ENCODE measurements around the gene BAIAP2L2. TPM values are rescaled to one million over a fixed set of nuclear protein-coding genes. Genes with fewer than 3 reads are reported as not detected.

The BAIAP2L2 gene
- total RNA-seq, 1 experiment from 2014 or later = 0.06 TPM

DNA sequence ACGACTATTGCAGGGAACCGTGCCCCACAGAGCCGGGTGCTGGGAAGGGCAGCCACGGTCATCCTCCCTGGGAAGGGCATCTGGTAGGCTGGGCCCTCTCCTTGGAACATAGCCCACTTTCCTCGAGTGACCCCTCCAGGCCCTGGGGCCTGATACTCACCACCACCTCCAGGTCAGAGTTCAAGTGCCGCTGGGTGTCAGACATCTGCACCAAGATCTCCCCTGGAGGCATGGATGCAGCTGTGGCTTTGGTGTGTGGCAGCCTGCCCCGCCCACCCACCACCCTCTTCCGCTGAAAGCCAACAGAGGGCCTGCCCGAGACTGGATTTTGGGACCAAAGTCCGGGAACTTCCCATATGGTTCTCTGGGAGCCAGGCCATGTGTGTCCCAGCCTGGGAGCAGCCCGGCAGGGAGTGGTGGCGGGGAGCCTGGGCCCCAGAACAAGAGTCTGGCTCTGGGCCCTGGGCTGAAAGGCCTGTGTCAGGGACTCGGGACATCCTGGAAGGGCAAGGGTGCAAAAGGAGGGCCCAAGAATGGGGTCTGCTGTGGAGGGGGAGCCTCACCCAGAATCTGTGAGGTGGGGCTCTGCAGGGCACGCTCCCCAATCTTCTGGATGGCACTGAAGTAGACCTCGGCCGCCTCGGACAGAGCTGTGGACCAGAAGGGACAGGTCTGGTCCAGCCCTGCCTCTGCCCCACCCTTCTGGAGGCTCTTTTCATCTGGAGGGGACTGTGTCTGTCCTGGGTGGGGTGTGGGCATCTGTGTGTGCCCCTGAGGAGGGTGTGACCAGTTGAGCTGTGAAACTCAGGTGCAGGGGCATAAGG is 2.6 kb downstream of the BAIAP2L2 start:
- DNase-seq (ENCODE audit: low read depth) = peak; percentile 11

DNA sequence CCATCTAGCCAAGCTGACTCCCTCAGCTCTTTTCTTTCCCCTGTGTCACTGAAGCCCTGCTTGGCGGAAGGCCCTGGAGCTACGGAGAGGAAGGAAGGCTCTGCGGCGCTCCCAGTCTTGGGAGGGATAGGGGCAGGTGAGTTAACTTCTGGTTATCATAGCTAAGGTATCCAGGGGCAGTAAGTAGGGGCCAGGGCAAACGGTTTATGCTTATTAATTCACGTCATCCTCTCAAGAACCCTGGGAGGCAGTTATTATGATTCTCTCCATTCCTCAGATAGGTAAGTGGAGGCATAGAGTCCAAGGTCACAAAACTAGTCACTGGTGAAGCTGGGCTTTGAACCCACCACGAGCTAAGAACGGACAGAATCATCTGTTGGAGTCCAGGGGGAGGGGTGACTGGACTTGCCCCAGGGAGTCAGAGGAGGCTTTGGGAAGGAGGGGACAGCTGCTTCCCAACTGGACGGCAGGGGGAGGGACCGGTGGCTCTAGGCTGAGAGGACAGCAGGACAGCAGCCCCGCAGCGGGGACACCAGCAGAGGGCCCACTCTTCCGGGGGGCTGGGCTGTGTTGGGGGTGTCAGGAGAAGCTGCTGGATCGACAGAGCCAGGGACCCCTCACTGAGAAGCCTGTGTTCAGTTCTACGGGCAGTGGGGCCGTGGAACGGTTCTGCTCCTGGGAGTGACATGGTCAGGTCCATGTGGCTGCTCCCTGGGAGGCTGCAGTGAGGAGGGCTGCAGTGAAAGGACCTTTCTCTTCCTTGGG is 3.5 kb downstream of the BAIAP2L2 start:
- DNase-seq (ENCODE audit: low read depth) = no peak

GRCh38 chr22:38104084-38104483 is 6.4 kb downstream of the BAIAP2L2 start:
- DNase-seq (ENCODE audit: low read depth) = no peak

DNA sequence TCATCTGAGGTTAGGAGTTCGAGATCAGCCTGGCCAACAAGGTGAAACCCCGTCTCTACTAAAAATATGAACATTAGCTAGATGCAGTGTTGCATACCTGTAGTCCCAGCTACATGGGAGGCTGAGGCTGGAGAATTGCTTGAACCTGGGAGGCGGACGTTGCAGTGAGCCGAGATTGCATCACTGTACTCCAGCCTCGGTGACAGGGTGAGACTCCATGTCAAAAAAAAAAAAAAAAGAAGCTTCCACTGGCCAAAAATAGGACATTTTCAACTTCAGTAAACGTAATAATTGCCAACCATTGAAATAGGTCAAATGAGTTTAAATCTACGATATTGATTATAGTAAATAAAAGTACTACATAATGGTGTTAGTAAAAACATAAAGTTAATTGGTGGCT is 6.8 kb downstream of the BAIAP2L2 start:
- DNase-seq (ENCODE audit: low read depth) = no peak

DNA sequence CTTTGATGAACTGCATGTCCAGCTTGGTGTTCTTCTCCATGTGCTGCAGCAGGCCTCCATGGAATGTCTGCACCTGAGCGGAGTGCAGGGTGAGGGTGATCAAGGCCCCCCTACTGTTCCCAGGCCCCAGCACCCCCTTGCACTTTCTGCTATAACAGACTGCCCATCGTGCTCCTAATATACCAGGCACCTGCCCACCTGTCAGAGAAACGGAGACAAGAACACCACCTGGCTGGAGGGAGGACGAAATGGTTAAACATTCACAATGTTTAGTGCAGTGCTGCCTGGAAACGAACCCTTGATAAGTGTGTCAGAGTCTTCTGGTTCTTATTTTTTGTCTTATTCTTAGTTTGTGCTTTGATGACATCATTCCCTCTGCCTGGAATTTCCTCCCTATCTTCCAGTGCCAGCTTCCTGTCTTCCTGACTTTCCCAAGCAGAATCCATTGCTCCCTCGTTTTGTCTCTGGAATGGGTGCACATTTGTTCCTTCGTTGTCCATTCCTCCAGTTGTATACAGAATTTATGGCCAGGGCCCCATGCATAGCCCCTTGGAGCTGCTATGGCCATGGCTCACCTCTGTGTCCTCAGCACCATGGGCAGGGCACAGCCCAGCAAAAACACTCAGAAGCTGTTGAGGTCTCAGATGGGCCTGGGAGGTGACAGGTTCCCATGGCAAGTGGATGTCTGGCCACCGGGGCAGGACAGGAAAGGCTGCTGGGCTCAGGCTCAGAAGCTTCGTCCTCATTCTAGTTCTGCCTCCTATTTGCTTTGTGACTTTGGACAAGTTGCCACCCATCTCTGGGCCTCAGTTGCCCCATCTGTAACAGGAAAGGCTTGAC is 11.9 kb downstream of the BAIAP2L2 start:
- no peak for DNase-seq (ENCODE audit: low read depth)

DNA sequence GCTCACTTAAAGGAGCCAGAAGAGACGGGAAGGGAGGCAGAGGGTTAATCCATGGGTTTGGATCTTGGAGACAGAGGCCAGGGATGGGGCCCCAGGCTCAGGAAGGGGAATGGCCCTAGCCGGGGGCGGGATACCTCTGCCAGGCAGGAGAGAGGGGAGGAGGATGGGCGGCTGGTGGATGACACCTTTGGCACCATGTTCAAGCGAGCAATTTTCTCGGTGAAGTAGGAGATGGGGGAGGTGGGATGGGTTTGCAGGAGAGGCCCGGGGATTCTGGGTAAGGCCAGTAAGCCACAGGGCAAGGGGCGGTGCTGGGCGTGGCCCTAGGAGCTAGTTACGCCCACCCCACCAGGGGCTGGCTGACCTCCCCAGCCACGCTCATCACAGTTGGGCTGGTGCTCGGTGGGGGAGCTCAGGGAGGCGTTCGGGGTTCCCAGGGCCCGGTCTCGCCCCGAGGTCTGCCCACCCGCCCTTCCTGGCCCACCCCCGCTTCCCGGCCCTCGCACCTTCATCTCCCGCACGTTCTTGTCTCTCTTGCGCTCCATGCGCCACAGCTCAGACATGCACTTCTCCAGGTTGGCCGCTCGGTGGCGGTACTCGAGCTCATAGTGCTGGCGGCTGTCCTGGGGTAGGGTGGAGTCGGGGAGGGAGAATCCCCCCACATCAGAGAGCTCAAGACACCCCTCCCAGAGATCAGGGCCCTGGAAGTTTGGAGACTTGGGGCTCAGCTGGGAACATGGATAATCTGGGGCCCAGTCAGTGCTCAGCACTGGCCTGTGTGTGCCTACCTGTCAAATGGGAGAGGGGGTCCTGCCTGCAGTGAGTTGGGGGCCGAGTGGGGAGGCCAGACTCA is 12.7 kb downstream of the BAIAP2L2 start:
- DNase-seq (ENCODE audit: low read depth) = no peak

DNA sequence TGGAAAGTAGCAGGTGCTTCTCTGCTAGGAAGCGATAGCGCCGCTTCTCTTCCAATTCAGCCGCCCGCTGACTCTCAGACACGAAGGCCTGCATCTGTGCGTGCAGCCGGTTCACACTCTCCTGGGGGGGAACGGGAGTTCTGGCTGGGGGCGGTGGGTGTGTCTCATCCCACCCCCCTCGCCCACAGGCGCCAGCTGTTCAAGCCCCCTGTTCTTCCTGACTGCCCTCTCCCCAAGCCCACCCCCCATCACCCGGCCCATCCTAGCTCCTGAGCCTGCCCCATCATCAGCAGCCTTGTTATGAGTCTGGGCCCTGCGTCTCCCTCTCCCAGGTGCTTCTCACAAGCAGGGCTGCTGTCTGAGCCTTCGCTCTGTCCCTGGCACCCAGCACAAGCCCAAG is 13.4 kb downstream of the BAIAP2L2 start:
- no peak for DNase-seq (ENCODE audit: low read depth)

- DNase-seq (ENCODE audit: low read depth) = no peak
Observed at GRCh38 chr22:38089474-38089851, 21.0 kb downstream of the BAIAP2L2 start.

- DNase-seq (ENCODE audit: low read depth) = no peak
Observed at GRCh38 chr22:38088629-38089473, 21.6 kb downstream of the BAIAP2L2 start.

GRCh38 chr22:38087855-38088254 is 22.6 kb downstream of the BAIAP2L2 start:
- no peak for DNase-seq (ENCODE audit: low read depth)

GRCh38 chr22:38086942-38087341 is 23.5 kb downstream of the BAIAP2L2 start:
- no peak for DNase-seq (ENCODE audit: low read depth)

- DNase-seq (ENCODE audit: low read depth) = no peak
Observed at GRCh38 chr22:38086001-38086845, 24.3 kb downstream of the BAIAP2L2 start.

DNA sequence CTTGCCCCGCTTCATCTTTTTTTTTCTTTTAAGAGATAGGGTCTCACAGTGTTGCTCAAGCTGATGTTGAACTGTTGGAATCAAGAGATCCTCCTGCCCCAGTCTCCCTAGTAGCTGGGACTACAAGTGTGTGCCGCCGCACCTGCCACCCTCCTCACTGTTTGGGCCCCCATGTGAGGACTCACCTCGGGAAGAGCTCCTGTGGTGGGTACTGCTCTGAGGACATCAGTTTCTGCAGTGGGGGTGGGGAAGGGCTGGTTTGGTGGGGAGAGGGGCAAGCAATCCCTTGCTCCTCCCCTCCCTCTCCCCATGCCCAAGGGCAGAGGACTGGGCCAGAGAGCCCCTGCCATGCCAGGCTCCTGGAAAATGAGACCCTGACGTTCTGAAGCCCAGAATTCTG is 25.0 kb downstream of the BAIAP2L2 start:
- no peak for DNase-seq (ENCODE audit: low read depth)

DNA sequence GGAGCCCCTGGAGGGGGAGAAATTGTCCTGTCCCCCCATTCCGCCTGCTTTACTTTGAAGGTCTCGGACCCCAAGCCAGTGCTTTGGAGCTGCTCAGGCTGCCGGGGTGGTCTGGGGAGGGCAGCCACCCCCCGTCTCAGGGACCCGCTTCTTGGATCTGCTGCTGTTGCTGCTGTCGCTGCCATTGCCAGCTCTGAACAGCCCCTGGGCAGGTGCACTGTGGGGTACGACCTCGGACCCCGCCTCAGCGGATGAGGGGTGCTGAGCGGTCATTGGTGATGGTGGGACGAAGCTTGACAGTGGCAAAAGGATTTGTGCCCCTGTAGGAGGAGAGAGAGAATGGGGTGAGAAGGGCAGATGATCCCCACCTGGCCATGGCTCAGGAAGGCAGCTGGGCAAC is 25.4 kb downstream of the BAIAP2L2 start:
- DNase-seq (ENCODE audit: low read depth) = no peak

DNA sequence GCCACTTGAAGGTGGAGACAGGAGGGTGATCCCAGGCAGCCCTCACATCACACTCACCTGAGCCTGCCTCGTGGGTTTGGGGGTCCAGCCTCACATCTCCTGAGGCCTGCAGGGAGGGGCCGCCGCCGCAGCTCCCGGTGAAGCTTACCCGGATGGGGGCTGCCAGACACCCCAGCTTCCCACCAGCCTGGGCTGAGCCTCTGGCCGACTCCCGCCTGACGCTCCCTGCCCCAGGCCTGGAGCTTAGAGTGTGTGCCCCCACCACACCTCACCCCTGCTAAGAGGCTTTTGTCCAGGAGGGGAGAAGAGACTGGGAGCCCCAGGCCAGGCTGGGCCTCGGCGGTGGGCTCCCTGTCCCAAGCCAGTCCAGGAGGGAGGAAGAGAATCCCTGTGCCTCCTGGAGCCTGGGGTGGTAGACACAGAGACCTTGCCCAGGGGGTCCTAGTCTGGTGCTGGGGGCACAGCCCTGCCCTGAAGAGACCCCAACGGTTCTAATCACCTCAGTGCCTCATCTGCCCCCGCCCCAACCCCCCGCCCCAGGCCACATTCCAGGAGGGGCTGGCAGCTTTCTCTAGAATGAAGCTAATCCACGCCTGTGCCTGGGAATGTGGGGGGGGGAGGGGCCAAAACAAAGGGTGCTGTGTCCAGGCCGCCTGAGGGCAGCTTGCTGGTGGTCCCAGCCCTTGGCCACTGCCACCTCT is 26.4 kb downstream of the BAIAP2L2 start, which contains the start of gene SLC16A8:
SLC16A8 (minus strand) TSS at position 254 of the 701 bp plus-strand sequence. CDS start 1,311 bp downstream, outside the sequence.
- no peak for DNase-seq (ENCODE audit: low read depth)

GRCh38 chr22:38082986-38083710 is 27.3 kb downstream of the BAIAP2L2 start:
- no peak for DNase-seq (ENCODE audit: low read depth)

GRCh38 chr22:38081941-38082828 is 28.3 kb downstream of the BAIAP2L2 start:
- DNase-seq (ENCODE audit: low read depth) = no peak

Measured in LHCN-M2 (cell line).